Measurements from ENCODE around the gene ASPSCR1.

The ASPSCR1 gene

DNA sequence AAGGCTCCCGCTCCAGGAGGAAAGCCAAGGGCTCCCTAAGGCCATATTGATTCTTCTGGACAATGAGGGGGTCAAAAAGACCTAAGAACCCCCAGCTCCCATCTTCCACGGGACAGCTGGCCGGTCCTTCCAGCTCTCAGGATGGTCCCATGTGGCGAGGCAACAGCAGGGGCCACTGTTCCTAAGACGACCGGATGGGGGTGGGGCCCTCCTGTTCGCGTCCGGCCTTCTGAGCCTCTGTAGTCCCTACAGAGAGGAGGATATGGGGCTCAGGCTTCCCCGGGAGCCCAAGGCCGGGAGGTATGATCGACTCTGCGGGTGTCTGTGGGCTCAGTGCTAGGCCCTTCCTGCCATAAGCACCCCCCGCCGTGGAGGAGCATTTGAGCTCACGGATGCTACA lies 66.1 kb downstream of the ASPSCR1 start:
- no peak for DNase-seq

GRCh38 chr17:82045936-82046484 lies 68.6 kb downstream of the ASPSCR1 start:
- no peak for DNase-seq

DNA sequence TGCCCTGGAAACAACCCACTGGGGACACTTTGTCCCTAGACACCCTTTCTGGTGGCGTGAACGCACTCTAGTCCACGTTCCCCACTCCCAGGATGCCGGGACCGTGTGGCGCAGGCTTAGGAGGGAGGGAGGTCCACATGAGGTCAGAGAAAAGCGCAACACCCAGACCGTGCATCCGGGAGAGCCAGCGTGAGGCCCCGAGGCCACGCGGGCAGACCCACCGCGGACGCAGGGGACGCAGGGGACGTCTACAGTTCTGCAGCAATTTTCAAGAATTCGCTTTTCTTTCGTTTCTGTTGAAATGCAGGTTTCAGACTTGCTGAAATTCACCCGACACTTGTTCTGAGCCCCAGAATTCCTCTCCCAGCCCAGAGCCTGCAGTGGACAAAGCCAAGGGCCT lies 69.5 kb downstream of the ASPSCR1 start:
- DNase-seq = no peak

DNA sequence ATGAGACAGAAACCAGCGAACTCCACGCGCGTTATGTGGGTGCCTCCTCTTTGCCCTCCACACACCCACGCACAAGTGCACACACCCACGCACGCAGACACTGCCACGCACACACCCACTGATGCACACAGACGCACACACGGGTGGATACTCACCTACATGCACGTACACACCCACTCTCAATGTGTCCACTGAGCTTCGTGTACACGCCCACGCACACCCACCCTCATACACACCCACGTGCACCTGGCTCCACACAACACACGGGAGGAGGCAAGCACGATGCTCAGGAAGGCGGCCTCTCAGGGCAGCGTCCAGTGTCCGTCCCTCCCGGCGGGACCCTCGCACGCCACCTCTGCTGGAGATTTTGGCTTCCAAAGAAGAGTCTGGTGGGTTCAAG lies 70.0 kb downstream of the ASPSCR1 start:
- DNase-seq = no peak

GRCh38 chr17:82047914-82048570 lies 70.6 kb downstream of the ASPSCR1 start:
- no peak for DNase-seq

- no peak for DNase-seq
These were observed 71.1 kb downstream of the ASPSCR1 start for GRCh38 chr17:82048571-82048971.

GRCh38 chr17:82049106-82049505 lies 71.7 kb downstream of the ASPSCR1 start:
- DNase-seq = no peak

DNA sequence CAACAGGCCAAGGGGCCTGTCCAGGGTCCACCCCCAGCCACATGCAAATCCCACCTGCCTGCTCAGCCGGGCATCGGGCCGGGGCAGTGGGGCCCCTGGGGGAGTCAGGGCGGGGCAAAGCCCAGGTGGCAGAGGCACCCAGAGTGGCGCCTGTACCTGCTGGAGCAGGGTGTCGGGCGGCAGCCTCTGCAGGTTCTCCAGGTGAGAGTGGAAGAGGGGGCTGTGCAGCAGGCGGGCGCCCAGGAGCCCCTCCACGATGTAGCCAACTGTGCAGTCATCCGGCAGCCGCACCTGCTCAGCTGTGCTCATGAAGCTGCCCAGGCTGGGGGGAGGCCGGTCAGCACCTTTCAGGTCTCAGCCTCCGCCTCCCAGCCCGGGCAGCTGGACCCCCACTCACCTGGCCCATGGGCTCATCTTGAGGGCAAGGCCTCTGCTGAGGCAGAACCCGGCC lies 72.1 kb downstream of the ASPSCR1 start:
- DNase-seq = no peak

DNA sequence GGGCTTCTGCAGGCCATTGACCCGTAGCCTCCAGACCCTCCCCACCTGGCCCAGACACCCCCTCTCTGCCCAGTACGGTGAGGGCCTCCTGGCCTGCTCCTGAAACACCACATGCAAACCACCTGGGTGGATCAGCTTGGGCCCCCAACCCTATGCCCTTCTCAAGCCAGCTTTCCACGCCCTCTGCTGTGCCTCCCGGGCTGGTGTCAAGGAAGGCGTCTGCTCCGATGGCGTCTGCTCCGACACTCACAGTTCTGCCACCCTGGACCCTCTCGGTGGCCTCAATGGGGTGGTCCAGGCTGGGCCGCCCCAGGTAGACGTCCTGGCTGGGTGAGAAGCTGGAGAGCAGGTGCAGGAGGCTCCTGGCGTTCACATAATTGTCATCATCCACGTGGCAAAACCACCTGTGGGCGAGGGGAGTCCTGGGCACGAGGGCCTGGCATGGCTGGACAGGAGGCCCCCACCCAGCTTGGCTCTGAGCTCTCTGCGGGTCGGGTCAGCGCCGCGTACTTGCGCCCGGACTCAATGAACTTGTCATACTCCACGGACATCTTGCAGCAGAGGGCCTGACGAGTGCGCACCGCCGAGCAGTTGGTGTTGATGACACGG lies 72.8 kb downstream of the ASPSCR1 start:
- no peak for DNase-seq

GRCh38 chr17:82050761-82051641 lies 73.6 kb downstream of the ASPSCR1 start:
- no peak for DNase-seq

- DNase-seq = no peak
These were observed 74.6 kb downstream of the ASPSCR1 start, which contains the start of the genes GPS1 and RFNG for GRCh38 chr17:82051776-82052637. GPS1 (plus strand) TSS chr17:82051898; CDS start chr17:82051932, 34 bp downstream. RFNG (minus strand) TSS chr17:82051811; CDS start chr17:82051766, 45 bp downstream.

GRCh38 chr17:82052638-82053059 lies 75.2 kb downstream of the ASPSCR1 start:
- no peak for DNase-seq

- DNase-seq = no peak
These were observed 75.7 kb downstream of the ASPSCR1 start for GRCh38 chr17:82053130-82053529.

DNA sequence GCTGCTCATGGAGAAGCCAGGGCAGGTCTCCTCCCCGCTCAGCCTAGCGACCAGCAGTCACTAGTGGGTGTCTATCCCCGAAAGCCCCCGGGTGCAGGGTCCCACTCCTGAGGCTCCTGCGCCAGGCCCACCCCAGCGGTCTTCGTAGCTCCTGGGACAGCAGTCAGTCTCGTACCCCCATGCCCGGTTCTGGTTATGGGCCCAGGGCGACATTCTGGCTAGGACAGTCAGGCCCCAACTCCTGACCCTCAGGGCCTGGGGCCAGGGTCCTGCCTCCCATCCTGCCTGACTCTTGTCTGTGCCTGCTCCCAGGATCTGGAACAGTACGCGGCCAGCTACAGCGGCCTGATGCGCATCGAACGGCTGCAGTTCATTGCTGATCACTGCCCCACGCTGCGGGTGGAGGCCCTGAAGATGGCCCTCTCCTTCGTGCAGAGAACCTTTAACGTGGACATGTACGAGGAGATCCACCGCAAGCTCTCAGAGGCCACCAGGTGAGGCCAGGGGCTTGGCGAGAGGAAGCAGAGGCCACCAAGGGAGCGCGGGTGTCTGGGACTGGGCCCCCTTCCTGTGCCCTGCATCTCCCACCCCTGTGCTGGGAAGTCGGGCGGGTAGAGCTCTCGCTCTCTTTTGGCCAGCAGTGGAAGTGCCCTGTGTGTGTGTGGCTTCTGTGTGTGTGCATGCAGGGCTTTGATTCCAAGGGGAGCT lies 76.3 kb downstream of the ASPSCR1 start:
- DNase-seq = no peak

DNA sequence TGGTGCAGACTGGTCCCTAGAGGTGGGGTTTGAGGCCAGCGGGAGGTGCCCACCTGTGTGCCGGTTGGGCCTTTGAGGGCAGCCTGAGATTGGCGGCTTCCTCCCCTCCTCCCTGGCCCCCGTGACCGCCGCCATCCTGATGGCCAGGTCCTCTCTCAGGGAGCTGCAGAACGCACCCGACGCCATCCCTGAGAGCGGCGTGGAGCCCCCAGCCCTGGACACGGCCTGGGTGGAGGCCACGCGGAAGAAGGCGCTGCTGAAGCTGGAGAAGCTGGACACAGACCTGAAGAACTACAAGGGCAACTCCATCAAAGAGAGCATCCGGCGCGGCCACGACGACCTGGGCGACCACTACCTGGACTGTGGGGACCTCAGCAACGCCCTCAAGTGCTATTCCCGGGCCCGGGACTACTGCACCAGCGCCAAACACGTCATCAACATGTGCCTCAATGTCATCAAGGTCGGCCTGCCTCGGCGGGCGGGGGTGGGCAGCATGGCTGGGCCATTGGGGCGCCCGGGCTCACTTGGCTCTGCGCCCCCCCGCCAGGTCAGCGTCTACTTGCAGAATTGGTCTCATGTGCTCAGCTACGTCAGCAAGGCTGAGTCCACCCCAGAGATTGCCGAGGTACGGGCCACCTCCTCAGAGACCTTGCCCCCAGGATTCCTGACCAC lies 77.1 kb downstream of the ASPSCR1 start:
- no peak for DNase-seq

DNA sequence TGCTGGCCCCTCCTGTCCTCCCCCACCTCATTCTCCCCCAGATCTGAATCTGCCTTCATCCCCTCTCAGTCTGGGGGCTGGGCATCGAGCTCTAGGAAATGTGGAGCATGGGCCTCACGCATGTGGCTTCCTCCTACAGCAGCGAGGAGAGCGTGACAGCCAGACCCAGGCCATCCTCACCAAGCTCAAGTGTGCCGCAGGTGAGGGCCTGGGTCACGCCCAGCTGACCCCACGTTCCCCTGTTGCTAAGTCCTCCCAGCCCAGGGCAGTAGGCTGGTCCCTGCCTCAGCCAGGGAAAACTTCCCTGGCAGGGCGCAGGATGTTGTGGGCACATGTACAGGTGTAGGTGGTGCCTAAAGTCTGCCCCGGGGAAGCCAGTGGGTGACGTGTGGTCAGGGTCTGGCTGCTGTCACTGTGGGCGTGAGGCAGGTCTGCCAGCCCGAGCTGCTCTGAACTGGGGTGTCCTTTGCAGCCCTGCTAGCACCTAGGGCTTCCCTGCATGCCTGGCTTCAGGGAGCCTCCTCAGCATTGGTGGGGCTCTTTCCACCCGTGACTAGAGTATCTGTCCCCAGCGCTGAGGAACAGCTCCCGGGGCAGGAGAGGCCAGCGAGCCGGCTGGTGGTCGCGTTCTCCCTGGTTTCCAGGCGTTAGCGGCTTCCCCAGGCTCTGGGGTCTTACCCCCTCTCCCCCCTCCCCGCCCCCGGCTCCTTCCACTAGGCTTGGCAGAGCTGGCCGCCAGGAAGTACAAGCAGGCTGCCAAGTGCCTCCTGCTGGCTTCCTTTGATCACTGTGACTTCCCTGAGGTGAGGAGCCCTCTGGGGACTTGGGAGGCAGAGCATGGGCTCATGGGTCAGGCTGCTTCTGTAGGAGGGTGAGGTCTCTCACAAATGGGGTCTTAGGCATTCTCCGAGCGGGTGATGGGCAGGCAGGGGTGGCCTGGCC lies 77.9 kb downstream of the ASPSCR1 start:
- no peak for DNase-seq

DNA sequence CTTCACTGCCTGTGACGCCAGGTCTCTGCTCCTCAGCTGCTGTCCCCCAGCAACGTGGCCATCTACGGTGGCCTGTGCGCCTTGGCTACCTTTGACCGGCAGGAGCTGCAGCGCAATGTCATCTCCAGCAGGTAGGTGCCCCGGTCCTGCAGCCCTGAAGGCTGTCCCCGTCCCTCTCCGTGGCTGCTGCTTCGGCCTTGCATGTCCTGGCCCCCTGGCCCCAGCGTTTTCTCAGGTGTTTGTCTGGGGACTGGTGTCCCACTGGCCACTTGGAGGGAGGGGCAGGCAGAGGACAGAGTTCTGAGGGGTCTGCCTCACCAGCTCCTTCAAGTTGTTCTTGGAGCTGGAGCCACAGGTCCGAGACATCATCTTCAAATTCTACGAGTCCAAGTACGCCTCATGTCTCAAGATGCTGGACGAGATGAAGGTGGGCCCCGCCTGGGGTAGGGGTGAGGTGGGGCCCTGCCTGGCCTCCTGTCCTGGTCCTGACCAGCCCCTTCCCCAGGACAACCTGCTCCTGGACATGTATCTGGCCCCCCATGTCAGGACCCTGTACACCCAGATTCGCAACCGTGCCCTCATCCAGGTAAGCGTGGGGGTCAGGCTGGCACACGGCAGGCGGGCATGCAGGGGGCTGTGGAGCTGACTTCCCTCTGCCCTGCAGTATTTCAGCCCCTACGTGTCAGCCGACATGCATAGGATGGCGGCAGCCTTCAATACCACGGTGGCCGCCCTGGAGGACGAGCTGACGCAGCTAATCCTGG lies 78.7 kb downstream of the ASPSCR1 start:
- no peak for DNase-seq

DNA sequence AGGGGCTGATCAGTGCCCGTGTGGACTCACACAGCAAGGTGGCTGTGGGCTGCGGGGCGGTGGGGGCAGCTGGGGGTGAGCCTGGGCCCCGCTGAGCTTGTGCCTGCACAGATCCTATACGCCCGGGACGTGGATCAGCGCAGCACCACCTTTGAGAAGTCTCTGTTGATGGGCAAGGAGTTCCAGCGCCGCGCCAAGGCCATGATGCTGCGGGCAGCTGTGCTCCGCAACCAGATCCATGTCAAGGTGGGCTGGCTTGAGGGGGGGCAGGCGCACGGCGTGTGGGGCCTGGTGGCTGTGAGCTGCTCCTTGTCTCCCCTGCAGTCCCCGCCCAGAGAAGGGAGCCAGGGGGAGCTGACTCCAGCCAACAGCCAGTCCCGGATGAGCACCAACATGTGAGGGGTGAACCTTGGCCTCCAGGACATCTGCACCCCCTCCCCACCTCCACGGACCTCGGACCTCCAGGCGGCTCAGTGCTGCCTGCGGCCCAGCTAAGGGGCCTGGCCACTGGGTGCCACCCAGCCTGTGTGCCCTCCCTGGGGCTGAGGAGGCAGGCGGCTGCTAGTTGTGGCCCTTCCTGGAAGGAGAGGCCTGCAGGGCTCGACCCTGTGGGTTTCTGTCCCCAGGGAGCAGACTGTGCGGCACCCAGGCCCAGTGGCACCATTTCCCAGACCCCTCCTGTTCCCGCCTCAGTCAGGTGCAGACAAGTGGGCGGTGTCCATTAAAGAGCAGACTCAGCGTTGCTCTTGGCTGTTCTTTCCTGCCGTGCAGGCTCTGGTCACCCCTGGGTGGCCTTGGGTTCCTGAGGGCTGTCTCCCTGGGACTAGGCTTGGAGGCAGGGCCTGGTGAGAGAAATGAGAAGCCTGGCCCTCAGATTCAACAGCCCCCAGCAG lies 79.5 kb downstream of the ASPSCR1 start:
- DNase-seq = no peak
